Loucy (cell line): ENCODE results near the gene IGF2BP2.

Experiments used
- CTCF ChIP-seq: fragments of 200-600 bp; sonication (generic); conservative IDR thresholded peaks from 2 replicates; pipeline ENCODE4 v1.5.1; 2014; ENCODE audit warnings: mild to moderate bottlenecking, antibody characterized with exemption, low read length
- EZH2phosphoT487 ChIP-seq: fragments of 200-600 bp; IDR thresholded peaks from 2 replicates; pipeline ENCODE4 v1.6.1; 2018; ENCODE audit warnings: antibody characterized with exemption, mild to moderate bottlenecking, moderate library complexity, borderline replicate concordance

GRCh38 chr3:185656321-185656840 lies 168.5 kb downstream of the IGF2BP2 start:
- TF ChIP-seq CTCF (no peak), EZH2phosphoT487 (no peak)
